AG08395 (cell line): ENCODE data around the gene TSEN15.
"Not testable (repeated sequence)": the region's sequence is repeated elsewhere in the genome, so short reads cannot be mapped to it uniquely, and the experiment has no call there.

Experiments used
- DNase-seq: peaks from one replicate; pipeline ENCODE4 v3.0.0; 2012; ENCODE audit warnings: mixed read lengths, low spot score

The TSEN15 gene

DNA sequence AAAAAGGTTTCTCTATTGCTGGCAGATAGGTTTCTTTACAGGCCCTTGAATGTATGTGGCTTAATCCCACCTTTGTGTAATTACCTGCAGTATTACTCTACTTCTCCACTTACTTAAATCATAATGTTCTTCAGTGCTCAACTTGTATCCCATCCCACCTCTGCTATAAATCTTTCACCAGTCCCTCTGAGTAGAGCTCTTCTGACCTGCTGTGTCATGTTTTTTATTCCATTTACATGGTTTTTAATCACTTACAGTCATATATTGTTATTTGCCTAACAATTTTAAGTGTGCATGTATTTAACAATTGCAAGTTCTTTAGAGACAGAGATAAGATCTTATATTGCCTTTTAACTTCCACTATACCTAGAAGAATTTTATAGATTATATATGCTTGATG lies 2.4 kb downstream of the TSEN15 start:
- no peak for DNase-seq

- DNase-seq, result peak; percentile 65
Observed at GRCh38 chr1:184056921-184057555, 5.5 kb downstream of the TSEN15 start.

GRCh38 chr1:184059887-184060286 lies 8.4 kb downstream of the TSEN15 start:
- no peak for DNase-seq

GRCh38 chr1:184060316-184060715 lies 8.8 kb downstream of the TSEN15 start:
- no peak for DNase-seq

DNA sequence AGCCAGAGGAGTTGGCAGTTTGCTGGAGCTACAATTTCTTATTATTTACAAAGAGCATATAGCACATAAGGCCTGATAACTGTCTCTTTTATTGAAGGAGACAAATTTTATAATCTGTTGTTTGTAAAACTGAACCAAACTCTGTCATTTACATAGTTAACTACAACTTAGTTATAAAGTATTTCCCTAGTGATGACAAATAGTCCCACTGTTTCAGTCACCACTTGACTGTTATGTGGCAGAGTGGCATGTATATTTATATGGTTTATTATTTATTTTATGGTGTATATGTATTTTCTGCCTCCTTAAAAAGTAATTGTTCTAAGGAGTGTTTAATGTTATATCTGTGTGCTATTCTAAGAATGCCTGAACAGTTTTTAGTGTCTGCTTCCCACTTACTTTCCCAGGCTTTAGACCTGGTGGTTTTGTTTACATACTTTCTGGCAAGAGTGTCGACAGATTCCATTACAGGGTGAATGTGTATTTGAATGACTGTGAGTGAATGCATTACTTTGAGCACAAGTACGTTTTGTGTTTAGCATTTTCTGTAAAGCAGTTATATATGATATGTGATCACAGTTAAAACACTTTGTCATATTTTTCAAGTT lies 10.0 kb downstream of the TSEN15 start:
- no peak for DNase-seq

GRCh38 chr1:184062640-184063286 lies 11.2 kb downstream of the TSEN15 start:
- DNase-seq, result no peak

- DNase-seq, result no peak
Observed at GRCh38 chr1:184065559-184065958, 14.0 kb downstream of the TSEN15 start.

- no peak for DNase-seq
Observed at GRCh38 chr1:184068354-184068753, 16.8 kb downstream of the TSEN15 start.

DNA sequence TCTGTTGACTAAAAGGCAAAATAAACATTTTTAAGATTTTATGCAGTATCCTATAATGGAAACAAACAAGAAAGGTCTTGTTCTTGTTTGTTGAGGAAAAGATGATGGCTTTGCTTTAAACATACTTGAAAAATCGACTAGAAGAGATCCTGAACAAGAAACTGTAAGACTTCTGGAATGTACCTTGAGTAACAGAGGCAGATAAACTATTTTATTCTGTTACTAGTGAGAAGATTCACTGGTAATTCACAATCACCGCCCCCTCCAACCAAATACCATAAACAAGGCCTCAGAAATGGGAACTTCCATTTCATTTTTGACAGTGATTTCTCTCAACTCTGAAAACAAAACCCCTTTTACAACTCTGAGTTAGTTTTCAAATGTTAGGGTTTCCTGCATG lies 18.1 kb downstream of the TSEN15 start:
- no peak for DNase-seq

DNA sequence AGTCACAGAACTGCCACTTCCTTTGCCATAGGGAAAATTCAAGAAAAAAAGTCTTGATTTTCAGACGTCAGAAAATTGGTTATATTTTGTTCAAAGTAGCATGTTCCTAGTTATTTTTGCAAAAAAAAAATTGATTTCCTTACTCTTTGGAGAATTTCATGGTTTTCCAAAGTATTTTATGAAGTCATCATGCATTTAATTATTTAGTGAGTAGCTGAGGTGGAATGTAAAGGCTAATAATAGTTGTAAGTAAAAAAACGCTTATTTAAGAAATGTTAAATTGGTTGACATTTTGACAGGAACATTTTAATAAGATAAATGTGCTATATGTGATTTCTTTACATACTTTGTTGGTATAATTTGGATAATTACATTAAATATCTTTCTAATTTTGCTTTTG lies 20.8 kb downstream of the TSEN15 start:
- DNase-seq, result no peak

DNA sequence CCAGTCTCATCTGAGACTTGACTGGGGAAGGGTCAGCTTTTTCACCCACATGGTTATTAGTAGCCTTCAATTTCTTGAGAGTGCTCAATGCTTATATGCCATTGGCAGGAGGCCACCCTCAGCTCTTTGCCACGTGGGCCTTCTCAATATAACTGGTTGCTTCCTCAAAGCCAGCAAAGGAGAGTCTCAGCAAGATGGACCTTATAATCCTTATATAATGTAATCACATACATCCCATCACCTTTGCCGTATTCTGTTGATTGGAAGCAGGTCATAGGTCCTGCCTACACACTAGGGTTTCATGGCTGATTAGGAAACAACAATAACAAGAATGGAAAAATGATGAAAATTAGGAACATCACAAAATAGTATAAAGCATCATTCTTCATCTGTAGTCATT lies 22.9 kb downstream of the TSEN15 start:
- no peak for DNase-seq

- peak; percentile 76 for DNase-seq
Observed at GRCh38 chr1:184075055-184076029, 23.8 kb downstream of the TSEN15 start.

- no peak for DNase-seq
Observed at GRCh38 chr1:184078564-184079249, 27.2 kb downstream of the TSEN15 start.

GRCh38 chr1:184080309-184080708 lies 28.8 kb downstream of the TSEN15 start:
- DNase-seq, result no peak

DNA sequence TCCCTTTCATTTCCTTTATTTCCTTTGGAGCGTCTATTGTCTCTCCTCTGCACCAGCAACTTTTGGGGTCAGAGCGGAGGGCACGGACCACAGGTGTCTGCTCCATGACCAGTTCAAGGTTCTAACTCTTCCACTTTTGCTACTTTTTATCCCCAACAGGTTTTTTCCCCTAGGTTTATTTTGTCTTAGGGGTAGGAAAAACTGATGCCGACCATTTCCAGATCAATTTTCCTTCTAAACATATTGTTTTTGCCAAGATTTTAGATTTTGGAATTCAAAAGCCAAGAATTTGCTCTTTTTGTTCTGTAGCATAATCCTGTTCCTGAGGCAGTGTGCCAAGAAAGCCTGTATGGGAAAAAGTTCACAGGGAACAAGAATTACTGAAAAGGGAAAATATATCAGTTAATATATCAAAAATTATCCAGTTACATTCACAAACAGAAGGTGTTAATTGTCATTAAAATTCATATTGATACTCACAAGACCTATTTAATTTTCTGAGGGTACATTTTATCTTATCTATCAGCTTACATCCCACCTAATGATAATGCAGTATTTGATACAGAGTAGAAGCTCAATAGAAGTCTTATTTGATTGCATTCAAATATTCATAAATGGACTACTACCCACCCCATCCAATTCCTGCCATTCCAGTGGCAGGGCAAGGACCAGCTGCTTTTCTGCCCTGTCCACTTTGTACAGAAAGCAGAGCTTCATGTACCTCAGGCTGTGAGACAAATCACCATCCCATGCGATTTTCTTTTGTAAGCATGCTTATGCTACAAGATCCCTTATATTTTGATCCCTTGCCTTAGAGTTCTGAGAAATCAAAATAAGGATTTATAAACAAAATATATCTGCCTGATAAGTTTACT lies 31.2 kb downstream of the TSEN15 start:
- no peak for DNase-seq

DNA sequence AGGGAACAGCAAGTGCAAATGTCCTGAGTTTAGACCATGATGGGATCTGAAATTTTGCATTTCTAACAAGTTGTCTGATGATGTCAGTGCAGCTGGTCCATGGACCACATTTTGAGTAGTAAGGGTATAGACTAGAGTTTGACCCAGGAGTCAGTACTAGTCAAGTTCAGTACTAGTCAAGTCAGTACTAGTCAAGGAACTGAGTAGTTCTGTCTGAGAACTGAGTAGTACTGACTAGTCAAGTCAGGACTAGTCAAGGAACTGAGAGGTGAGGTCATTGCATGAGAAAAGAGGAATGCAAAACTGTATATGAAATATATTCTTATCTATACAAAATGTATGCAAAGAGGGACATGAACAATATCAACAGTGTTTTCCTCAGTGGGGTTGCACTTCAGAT lies 34.1 kb downstream of the TSEN15 start:
- no peak for DNase-seq

DNA sequence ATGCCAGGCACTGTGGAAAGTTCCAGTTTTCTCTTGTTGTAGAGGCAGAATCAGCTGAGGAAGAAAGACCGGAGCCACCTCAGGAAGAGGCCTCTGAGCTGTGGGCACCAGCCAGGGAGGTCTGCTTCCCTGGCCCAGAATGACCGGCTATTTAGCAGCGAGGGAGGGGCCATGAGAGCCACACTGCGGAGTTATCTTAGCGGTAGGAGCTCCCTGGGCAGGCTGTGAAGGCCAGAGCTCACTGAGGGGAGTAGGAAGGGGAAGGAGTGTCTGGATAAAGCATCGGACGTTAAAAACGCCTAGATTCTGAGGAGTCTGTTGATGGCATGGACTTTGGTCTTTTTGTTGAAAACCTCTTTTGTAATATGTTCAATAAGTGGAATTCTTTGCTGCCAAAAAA lies 36.5 kb downstream of the TSEN15 start:
- DNase-seq, result no peak

DNA sequence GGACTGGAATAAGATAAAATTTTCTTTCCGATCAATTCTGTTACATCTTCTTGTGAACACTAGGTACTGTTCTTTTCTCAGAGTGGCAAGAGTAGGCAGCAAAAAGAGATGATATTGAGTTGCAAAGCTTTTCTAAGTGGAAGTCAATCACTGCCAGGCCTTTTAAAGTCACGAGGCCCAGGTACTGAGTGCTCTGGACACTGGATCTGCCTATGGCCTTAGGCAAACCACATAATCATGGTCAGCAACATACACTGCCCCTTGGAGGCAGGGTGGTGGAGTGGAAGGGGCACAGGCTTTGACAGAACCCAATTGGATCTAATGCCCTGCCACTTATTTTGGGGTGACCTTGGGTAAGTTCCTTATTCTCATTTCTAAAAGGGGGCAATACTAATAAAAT lies 41.5 kb downstream of the TSEN15 start:
- no peak for DNase-seq

DNA sequence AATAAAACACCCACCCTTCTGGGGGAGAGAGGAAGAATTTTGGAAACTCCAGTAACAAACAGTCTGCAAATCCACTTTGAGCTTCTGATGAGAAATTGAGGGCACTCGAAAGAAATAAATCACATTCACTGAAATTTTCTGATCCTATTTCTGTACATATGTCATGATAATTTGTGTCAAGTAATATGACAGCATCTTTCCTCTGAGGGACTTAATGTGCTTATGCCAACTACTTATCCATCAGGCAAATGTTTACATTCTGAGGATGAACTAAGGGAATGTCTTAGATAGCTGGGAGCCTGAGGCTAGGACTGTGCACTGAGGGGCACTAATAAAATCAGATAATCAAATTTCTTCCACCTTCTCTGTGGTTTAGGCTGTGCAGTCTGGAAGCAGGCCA lies 44.5 kb downstream of the TSEN15 start:
- no peak for DNase-seq

DNA sequence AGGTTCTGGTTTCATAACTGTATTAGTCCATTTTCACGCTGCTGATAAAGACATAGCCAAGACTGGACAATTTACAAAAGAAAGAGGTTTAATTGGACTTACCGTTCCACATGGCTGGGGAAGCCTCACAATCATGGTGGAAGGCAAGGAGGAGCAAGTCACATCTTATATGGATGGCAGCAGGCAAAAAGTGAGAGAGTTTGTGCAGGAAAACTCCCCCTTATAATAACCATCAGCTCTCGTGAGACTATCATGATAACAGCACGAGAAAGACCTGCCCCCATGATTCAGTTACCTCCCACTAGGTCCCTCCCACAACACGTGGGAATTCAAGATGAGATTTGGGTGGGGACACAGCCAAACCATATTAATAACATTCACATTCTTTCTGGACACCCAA lies 45.0 kb downstream of the TSEN15 start:
- DNase-seq, result not testable (repeated sequence)

DNA sequence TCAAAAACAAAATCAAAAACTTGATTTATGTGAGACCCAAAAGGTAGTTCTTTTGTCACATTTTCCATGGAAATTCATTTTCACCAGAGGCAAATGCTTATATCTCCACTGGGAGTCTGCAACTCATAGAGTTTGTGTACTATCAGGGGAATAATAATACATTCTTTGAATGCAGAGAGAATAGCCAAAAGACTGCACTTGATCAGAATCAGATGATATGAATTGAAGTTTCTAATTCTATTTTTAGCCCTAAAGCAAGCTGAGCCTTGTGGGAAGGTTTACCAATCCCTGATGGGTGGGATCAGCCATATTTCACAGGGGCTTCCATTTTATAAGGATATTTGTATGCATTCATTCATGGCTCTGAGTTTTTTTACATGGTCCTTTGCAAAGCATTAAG lies 49.6 kb downstream of the TSEN15 start:
- no peak for DNase-seq
